ENCODE results near the gene COL5A3. TPM values are rescaled to one million over a fixed set of nuclear protein-coding genes. Genes with fewer than 3 reads are reported as not detected.

COL5A3 gene
- total RNA-seq, 4 donors from 2014 or later, result 1.2 to 9.1 (median 4.1) TPM

DNA sequence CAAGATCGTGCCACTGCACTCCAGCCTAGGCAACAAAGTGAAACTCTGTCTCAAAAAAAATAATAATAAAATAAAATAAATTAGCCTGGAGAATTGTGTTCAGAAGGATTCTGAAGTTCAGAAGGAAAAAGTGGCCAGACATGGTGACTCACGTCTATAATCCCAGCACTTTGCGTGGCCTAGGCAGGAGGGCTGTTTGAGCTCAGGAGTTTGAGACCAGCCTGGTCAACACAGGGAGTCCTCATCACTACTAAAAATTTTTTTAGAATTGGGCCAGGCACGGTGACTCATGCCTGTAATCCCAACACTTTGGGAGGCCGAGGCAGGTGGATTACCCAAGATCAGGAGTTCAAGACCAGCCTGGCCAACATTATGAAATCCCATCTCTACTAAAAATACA lies 8.9 kb upstream of the COL5A3 start:
- no peak for DNase-seq
- no peaks in the 10 kb centered on the region for H3K9me3 ChIP-seq
- no peaks in the 10 kb centered on the region for H3K4me1 ChIP-seq
- no peaks in the 10 kb centered on the region for H3K36me3 ChIP-seq
- TF ChIP-seq POLR2A (IDR thresholded peaks at IDR 0.05), result no peak
- TF ChIP-seq, protein P1, sequence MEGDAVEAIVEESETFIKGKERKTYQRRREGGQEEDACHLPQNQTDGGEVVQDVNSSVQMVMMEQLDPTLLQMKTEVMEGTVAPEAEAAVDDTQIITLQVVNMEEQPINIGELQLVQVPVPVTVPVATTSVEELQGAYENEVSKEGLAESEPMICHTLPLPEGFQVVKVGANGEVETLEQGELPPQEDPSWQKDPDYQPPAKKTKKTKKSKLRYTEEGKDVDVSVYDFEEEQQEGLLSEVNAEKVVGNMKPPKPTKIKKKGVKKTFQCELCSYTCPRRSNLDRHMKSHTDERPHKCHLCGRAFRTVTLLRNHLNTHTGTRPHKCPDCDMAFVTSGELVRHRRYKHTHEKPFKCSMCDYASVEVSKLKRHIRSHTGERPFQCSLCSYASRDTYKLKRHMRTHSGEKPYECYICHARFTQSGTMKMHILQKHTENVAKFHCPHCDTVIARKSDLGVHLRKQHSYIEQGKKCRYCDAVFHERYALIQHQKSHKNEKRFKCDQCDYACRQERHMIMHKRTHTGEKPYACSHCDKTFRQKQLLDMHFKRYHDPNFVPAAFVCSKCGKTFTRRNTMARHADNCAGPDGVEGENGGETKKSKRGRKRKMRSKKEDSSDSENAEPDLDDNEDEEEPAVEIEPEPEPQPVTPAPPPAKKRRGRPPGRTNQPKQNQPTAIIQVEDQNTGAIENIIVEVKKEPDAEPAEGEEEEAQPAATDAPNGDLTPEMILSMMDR (IDR thresholded peaks at IDR 0.05), result no peak
- no peak overlapping the region for H3K27ac ChIP-seq
- H3K27me3 ChIP-seq, result no peaks in the 10 kb centered on the region
- no peak overlapping the region for H3K4me3 ChIP-seq

DNA sequence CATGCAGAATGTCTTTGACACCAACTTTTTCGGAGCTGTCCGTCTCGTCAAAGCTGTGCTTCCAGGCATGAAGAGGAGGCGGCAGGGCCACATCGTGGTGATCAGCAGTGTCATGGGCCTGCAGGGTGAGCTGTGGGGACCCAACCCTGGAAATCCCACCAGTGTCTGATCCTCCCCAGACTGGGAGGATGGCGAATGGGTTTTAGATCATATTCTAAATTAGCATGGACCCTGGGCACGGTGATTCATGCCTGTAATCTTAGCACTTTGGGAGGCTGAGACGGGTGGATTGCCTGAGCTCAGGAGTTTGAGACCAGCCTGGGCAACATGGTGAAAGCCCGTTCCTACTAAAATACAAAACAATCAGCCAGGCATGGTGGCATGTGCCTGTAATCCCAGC lies 8.5 kb upstream of the COL5A3 start:
- Histone ChIP-seq H3K36me3 (no peaks in the 10 kb centered on the region), H3K4me3 (no peak overlapping the region), H3K27ac (no peak overlapping the region), H3K27me3 (no peaks in the 10 kb centered on the region), H3K9me3 (no peaks in the 10 kb centered on the region), H3K4me1 (no peaks in the 10 kb centered on the region)
- no peak for TF ChIP-seq POLR2A (IDR thresholded peaks at IDR 0.05)
- TF ChIP-seq, protein P1 (IDR thresholded peaks at IDR 0.05), result no peak
- DNase-seq, result no peak

DNA sequence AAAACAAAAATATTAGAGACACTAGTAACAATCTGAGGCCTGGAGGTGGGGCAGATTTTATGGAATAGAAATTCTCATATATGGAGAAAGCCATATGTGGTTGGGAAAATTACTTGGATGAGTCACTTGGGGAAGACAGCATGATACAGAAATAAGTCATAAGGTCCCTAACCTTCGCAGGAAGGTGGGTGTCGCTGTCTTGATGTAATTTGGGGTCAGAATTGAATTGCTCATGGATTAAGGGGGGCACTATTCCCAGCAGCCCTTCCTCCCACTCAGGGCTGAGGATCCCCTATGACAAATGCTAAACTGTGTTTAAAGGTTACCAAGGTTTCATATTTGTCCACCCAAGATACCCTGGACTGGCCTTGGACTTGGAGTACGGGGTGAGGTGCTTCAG lies 8.0 kb upstream of the COL5A3 start:
- H3K4me3 ChIP-seq, result no peak overlapping the region
- no peak overlapping the region for H3K27ac ChIP-seq
- H3K27me3 ChIP-seq, result no peaks in the 10 kb centered on the region
- TF ChIP-seq POLR2A (IDR thresholded peaks at IDR 0.05), result no peak
- TF ChIP-seq, protein P1 (IDR thresholded peaks at IDR 0.05), result no peak
- no peaks in the 10 kb centered on the region for H3K9me3 ChIP-seq
- H3K36me3 ChIP-seq, result no peaks in the 10 kb centered on the region
- DNase-seq, result no peak
- H3K4me1 ChIP-seq, result no peaks in the 10 kb centered on the region

- TF ChIP-seq, protein P1 (IDR thresholded peaks at IDR 0.05), result no peak
- TF ChIP-seq POLR2A (IDR thresholded peaks at IDR 0.05), result no peak
- H3K4me3 ChIP-seq, result no peak overlapping the region
- no peaks in the 10 kb centered on the region for H3K36me3 ChIP-seq
- no peak for DNase-seq
- no peaks in the 10 kb centered on the region for H3K27me3 ChIP-seq
- H3K9me3 ChIP-seq, result no peaks in the 10 kb centered on the region
- H3K4me1 ChIP-seq, result peaks cover 0 to 18% (median 2%) of the 10 kb centered on the region in 4 donors
- H3K27ac ChIP-seq, result no peak overlapping the region
Measured at GRCh38 chr19:10013834-10014618, 3.7 kb upstream of the COL5A3 start.

- peaks cover 0 to 24% (median 2%) of the 10 kb centered on the region in 4 donors for H3K4me1 ChIP-seq
- H3K27me3 ChIP-seq, result no peaks in the 10 kb centered on the region
- no peak within 1 kb of the TSS for H3K4me3 ChIP-seq
- no peak within 1 kb of the TSS for H3K27ac ChIP-seq
- no peak for TF ChIP-seq POLR2A (IDR thresholded peaks at IDR 0.05)
- TF ChIP-seq, protein P1 (IDR thresholded peaks at IDR 0.05), result no peak
- no peaks in the 10 kb centered on the region for H3K9me3 ChIP-seq
- H3K36me3 ChIP-seq, result no peaks in the 10 kb centered on the region
- no peak for DNase-seq
Measured at GRCh38 chr19:10013316-10013715, 3.0 kb upstream of the COL5A3 start, which contains the start of gene RDH8. Gene RDH8 (plus strand): TSS chr19:10013483. CDS start chr19:10013498, 15 bp downstream.

All from Peyer's patch (tissue), 4 donors.